GM23338 (cell line): Measurements from ENCODE around the gene SRMS. TPM values are rescaled to one million over a fixed set of nuclear protein-coding genes. Genes with fewer than 3 reads are reported as not detected.

Experiments
- ATAC-seq: fragments of 200-7000 bp; cut with Tn5 transposase; 3 replicates; pipeline ENCODE4 v1.9.1; 2020
- DNase-seq: peaks from one replicate; pipeline ENCODE4 v3.0.0-alpha.2; 2015; ENCODE audit warnings: low spot score
- H2AFZ ChIP-seq: fragments of 200-600 bp; sonication (generic); 2 replicates; pipeline ENCODE4 v1.8.0; 2016; ENCODE audit warnings: antibody characterized with exemption, mild to moderate bottlenecking, moderate library complexity
- H3F3A ChIP-seq: fragments of 200-600 bp; sonication (generic); replicated peaks from 2 replicates; pipeline ENCODE4 v1.8.0; 2017; ENCODE audit warnings: antibody characterized with exemption, mixed run types, low read depth
- H3K27ac ChIP-seq: fragments of 200-600 bp; sonication (generic); 2 replicates; pipeline ENCODE4 v1.6.1; 2016; ENCODE audit warnings: low read depth
- H3K27me3 ChIP-seq: fragments of 200-600 bp; sonication (generic); 2 replicates; pipeline ENCODE4 v1.8.0; 2016; ENCODE audit warnings: mild to moderate bottlenecking, mixed run types, moderate library complexity; ENCODE audit not compliant: insufficient read depth
- H3K36me3 ChIP-seq: fragments of 200-600 bp; sonication (generic); 2 replicates; pipeline ENCODE4 v1.8.0; 2016; ENCODE audit warnings: mild to moderate bottlenecking; ENCODE audit not compliant: insufficient read depth
- H3K4me1 ChIP-seq: fragments of 200-600 bp; sonication (generic); 2 replicates; pipeline ENCODE4 v1.8.0; 2016; ENCODE audit warnings: mild to moderate bottlenecking, moderate library complexity; ENCODE audit not compliant: insufficient read depth
- H3K4me2 ChIP-seq: fragments of 200-600 bp; sonication (generic); 2 replicates; pipeline ENCODE4 v1.7.1; 2017; ENCODE audit warnings: mixed run types
- H3K4me3 ChIP-seq: fragments of 200-600 bp; sonication (generic); 2 replicates; pipeline ENCODE4 v1.6.1; 2016; ENCODE audit warnings: mixed run types
- H3K79me2 ChIP-seq: fragments of 200-600 bp; sonication (generic); replicated peaks from 2 replicates; pipeline ENCODE4 v1.8.0; 2017; ENCODE audit warnings: mild to moderate bottlenecking; ENCODE audit not compliant: insufficient read depth
- H3K9me2 ChIP-seq: fragments of 200-600 bp; sonication (generic); 2 replicates; pipeline ENCODE4 v1.8.0; 2017; ENCODE audit not compliant: insufficient read depth
- H4K20me1 ChIP-seq: fragments of 200-600 bp; sonication (generic); replicated peaks from 2 replicates; pipeline ENCODE4 v1.8.0; 2017; ENCODE audit warnings: mild to moderate bottlenecking; ENCODE audit not compliant: insufficient read depth
- H3K27ac Mint-ChIP-seq: 2 replicates; pipeline ENCODE4 v1.8.0; 2020; ENCODE audit warnings: inconsistent platforms, mild to moderate bottlenecking, moderate library complexity, mixed read lengths
- H3K27me3 Mint-ChIP-seq: 3 replicates; pipeline ENCODE4 v1.8.0; 2022; ENCODE audit warnings: low read depth, mild to moderate bottlenecking, moderate library complexity, mixed read lengths, inconsistent platforms; ENCODE audit not compliant: insufficient read depth, poor library complexity
- H3K36me3 Mint-ChIP-seq: 3 replicates; pipeline ENCODE4 v1.8.0; 2021; ENCODE audit warnings: low read depth, mild to moderate bottlenecking, inconsistent platforms, moderate library complexity, mixed read lengths
- H3K4me1 Mint-ChIP-seq: 3 replicates; pipeline ENCODE4 v1.8.0; 2020; ENCODE audit warnings: mild to moderate bottlenecking, inconsistent platforms, mixed read lengths
- H3K4me3 Mint-ChIP-seq: 3 replicates; pipeline ENCODE4 v1.8.0; 2021; ENCODE audit warnings: moderate library complexity, mild to moderate bottlenecking, inconsistent platforms, mixed read lengths
- H3K9me3 Mint-ChIP-seq: 3 replicates; pipeline ENCODE4 v1.8.0; 2020; ENCODE audit warnings: moderate library complexity, mild to moderate bottlenecking, inconsistent platforms, mixed read lengths
- JUNB ChIP-seq: IDR thresholded peaks from one replicate; pipeline ENCODE4 v1.6.1; 2016; ENCODE audit warnings: antibody characterized with exemption; ENCODE audit not compliant: unreplicated experiment
- POLR2AphosphoS5 ChIP-seq: IDR thresholded peaks from 2 replicates; pipeline ENCODE4 v1.6.1; 2016; ENCODE audit warnings: antibody characterized with exemption, low read depth
- ZNF114 ChIP-seq: fragments of 250-450 bp; sonication (Bioruptor Pico); IDR thresholded peaks from 2 replicates; pipeline ENCODE4 v1.5.0; 2020; ENCODE audit warnings: mild to moderate bottlenecking, moderate library complexity
- ZNF462 ChIP-seq: fragments of 250-450 bp; sonication (Bioruptor Pico); IDR thresholded peaks from 2 replicates; pipeline ENCODE4 v1.5.0; 2020; ENCODE audit warnings: mild to moderate bottlenecking, moderate library complexity
- polyA plus RNA-seq: library from polyadenylated mRNA; unstranded; fragments of >200 nt; fragmentation: Nextera tagmentation; extraction: Ambion mirVana; gene quantifications from 2 replicates; pipeline ENCODE4 v1.2.1, GENCODE V29; 2016
- total RNA-seq: library from RNA; depleted of rRNA; stranded (reverse); fragments of >200 nt; shearing (Covaris generic); gene quantifications from 2 replicates; pipeline ENCODE4 v1.2.3, GENCODE V29; 2014
- TF ChIP-seq, protein P1 (sequence below): IDR thresholded peaks from 2 replicates; pipeline ENCODE4 v1.6.1; 2016; ENCODE audit warnings: antibody characterized with exemption

The SRMS gene
- total and polyA plus RNA-seq, 2 experiments from 2014 or later, result 0.23 to 0.59 TPM

GRCh38 chr20:63549019-63549418 is 1.5 kb upstream of the SRMS start (continued):
- no peak for TF ChIP-seq ZNF462 (CRISPR knock-in tag)
- TF ChIP-seq JUNB, result no peak
- TF ChIP-seq, protein P1, sequence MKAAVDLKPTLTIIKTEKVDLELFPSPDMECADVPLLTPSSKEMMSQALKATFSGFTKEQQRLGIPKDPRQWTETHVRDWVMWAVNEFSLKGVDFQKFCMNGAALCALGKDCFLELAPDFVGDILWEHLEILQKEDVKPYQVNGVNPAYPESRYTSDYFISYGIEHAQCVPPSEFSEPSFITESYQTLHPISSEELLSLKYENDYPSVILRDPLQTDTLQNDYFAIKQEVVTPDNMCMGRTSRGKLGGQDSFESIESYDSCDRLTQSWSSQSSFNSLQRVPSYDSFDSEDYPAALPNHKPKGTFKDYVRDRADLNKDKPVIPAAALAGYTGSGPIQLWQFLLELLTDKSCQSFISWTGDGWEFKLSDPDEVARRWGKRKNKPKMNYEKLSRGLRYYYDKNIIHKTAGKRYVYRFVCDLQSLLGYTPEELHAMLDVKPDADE, result no peak
- no peak for TF ChIP-seq POLR2AphosphoS5
- TF ChIP-seq ZNF114, result no peak

DNA sequence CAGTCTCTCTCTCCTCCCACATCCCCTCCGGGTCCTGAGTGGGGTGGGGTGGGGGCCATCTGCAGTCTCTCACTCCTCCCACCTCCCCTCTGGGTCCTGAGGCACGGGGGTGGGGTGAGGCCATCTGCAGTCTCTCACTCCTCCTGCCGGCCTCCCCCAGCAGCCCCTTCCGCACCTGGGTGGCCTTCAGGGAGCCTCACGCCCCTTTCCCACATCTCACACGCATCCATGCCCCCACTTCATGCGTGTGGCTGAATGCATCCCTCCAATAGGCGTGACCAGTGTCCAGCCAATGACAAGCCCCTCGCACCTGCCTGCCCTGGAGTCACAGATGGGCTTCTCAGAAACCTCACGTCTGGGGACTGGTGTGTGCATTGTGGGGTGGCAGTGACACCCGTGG is 993 bp upstream of the SRMS start:
- no peak overlapping the region for H3K27ac Mint-ChIP-seq
- DNase-seq, result no peak
- H3K4me1 Mint-ChIP-seq, result peaks cover 25% of the 10 kb centered on the region

More for the DNA sequence above, 993 bp upstream of the SRMS start:
- Histone ChIP-seq H3K4me2 (0 out of 2 replicates have a peak overlapping the region, but pooled peaks have one; percentile 32), H3K9me2 (no peaks in the 10 kb centered on the region), H3K27ac (no peak overlapping the region), H3F3A (peaks cover 7% of the 10 kb centered on the region; the same call in 1 of the 2 replicates), H3K4me1 (peaks cover 12% of the 10 kb centered on the region; the same call in 1 of the 2 replicates), H3K27me3 (no peaks in the 10 kb centered on the region), H3K36me3 (no peaks in the 10 kb centered on the region), H4K20me1 (no peaks in the 10 kb centered on the region), H2AFZ (no peak overlapping the region), H3K4me3 (no peak overlapping the region), H3K79me2 (no peaks in the 10 kb centered on the region)
- Mint-ChIP-seq H3K9me3 (no peaks in the 10 kb centered on the region; the same call in 2 of the 3 replicates), H3K36me3 (peaks cover 4% of the 10 kb centered on the region; the same call in 1 of the 3 replicates), H3K4me3 (no peak overlapping the region), H3K27me3 (peaks cover 14% of the 10 kb centered on the region)
- no peak for TF ChIP-seq ZNF462 (CRISPR knock-in tag)
- TF ChIP-seq JUNB, result no peak
- ATAC-seq, result no peak
